H1 (cell line): ENCODE measurements around the gene GARNL3. TPM values are rescaled to one million over a fixed set of nuclear protein-coding genes. Genes with fewer than 3 reads are reported as not detected.
A peak's percentile ranks its signal among the peaks of the same experiment; 100 is the strongest.

Experiments used
- CEBPB ChIP-seq: IDR thresholded peaks from 2 replicates; pipeline ENCODE4 v1.6.1; 2012; ENCODE audit warnings: low read depth, low read length
- EP300 ChIP-seq, 2 experiments: IDR thresholded peaks; 1 replicate in 1 of 2; 2 replicates in 1 of 2; pipeline ENCODE4 v1.6.1; 2011 to 2012; ENCODE audit warnings: low read depth in 2 of 2, low read length in 2 of 2, mild to moderate bottlenecking in 2 of 2, borderline replicate concordance in 1 of 2, inconsistent platforms in 1 of 2, moderate library complexity in 1 of 2
- FOSL1 ChIP-seq: IDR thresholded peaks from 2 replicates; pipeline ENCODE4 v1.6.1; 2011; ENCODE audit warnings: mild to moderate bottlenecking, low read depth, low read length, moderate library complexity; ENCODE audit not compliant: insufficient read depth
- MAFK ChIP-seq: IDR thresholded peaks from 2 replicates; pipeline ENCODE4 v1.6.1; 2012; ENCODE audit warnings: low read depth, mild to moderate bottlenecking, improper control_type of control experiment, low read length
- POU5F1 ChIP-seq: IDR thresholded peaks from 2 replicates; pipeline ENCODE4 v1.6.1; 2011; ENCODE audit warnings: low read depth, mild to moderate bottlenecking, low read length, moderate library complexity
- RAD21 ChIP-seq, 2 experiments: IDR thresholded peaks in 1 of 2; conservative IDR thresholded peaks in 1 of 2; 2 replicates each; pipeline ENCODE4 v1.6.1; 2011; ENCODE audit warnings: low read depth in 2 of 2, low read length in 2 of 2, improper control_type of control experiment in 1 of 2, inconsistent platforms in 1 of 2, mild to moderate bottlenecking in 1 of 2, moderate library complexity in 1 of 2
- TBP ChIP-seq: IDR thresholded peaks from 2 replicates; pipeline ENCODE4 v1.6.1; 2011; ENCODE audit warnings: low read depth, low read length, improper control_type of control experiment
- polyA plus RNA-seq, 7 experiments: library from polyadenylated mRNA; depleted of rRNA in 3 of 7; stranded (reverse) in 5 of 7; unstranded in 2 of 7; fragments of >200 nt in 5 of 7; fragments of 200-250 nt in 2 of 7; gene quantifications; 1 replicate in 5 of 7; 2 replicates in 1 of 7; 4 replicates in 1 of 7; pipeline versions ENCODE4 v1.2.1 to v1.2.3, GENCODE V29; 2011 to 2013; ENCODE audit warnings: missing spikeins in 2 of 7, mixed read lengths in 2 of 7
- total RNA-seq: library from RNA; stranded (reverse); fragmentation: NEBNext Ultra II Directional; extraction: Animal tissue kit (Norgen Biotek cat#: 25700); gene quantifications from 2 replicates; pipeline ENCODE4 v1.2.1, GENCODE V29; 2021
- TF ChIP-seq, protein P1 (sequence below): IDR thresholded peaks from 2 replicates; pipeline ENCODE4 v1.6.1; 2012; ENCODE audit warnings: low read length, inconsistent platforms

The GARNL3 gene
- total and polyA plus RNA-seq, 2 of the 8 experiments (the other 6 are each of a cell fraction or from before 2014, with no cell fraction given): 6.5 to 18.3 TPM

DNA sequence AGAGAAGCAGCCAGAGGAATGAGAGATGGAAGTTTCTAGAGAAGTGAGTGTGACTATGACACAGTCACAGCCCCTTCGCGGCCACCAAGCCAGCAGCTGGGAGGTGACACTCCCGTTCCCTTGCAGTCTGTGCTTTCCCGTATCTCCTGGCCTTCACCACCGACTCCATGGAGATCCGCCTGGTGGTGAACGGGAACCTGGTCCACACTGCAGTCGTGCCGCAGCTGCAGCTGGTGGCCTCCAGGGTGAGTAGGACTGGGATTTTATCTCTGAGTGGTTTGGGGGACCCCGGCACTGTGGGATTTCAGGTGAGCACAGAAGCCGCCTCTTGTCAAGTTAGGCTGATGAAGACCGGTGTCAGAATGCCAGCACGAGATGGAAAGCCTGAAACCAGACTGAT lies 120.3 kb downstream of the GARNL3 start (continued):
- no peak for TF ChIP-seq EP300 (IDR thresholded peaks at IDR 0.05; ENCODE audit: borderline replicate concordance in 1 of 2, low read depth in 2 of 2, low read length in 2 of 2)
- TF ChIP-seq MAFK: no peak
- TF ChIP-seq, protein P1, sequence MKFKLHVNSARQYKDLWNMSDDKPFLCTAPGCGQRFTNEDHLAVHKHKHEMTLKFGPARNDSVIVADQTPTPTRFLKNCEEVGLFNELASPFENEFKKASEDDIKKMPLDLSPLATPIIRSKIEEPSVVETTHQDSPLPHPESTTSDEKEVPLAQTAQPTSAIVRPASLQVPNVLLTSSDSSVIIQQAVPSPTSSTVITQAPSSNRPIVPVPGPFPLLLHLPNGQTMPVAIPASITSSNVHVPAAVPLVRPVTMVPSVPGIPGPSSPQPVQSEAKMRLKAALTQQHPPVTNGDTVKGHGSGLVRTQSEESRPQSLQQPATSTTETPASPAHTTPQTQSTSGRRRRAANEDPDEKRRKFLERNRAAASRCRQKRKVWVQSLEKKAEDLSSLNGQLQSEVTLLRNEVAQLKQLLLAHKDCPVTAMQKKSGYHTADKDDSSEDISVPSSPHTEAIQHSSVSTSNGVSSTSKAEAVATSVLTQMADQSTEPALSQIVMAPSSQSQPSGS: no peak
- TF ChIP-seq RAD21 (IDR thresholded peaks at IDR 0.05 in 1 of 2, conservative IDR thresholded peaks at IDR 0.05 in 1 of 2; ENCODE audit: low read depth in 2 of 2, low read length in 2 of 2): peak in 1 of 2 experiments; percentile 48; a peak in 3 of 4 replicates
- TF ChIP-seq CEBPB: no peak
- no peak for TF ChIP-seq POU5F1
- TF ChIP-seq FOSL1: no peak
- TF ChIP-seq TBP: no peak
